GM23248 (cell line): ENCODE measurements around the gene PPM1L.

Experiments
- EZH2 ChIP-seq: fragments of 200-600 bp; sonication (generic); IDR thresholded peaks from 2 replicates; pipeline ENCODE4 v1.6.1; 2018; ENCODE audit warnings: antibody characterized with exemption, mild to moderate bottlenecking; ENCODE audit not compliant: insufficient read depth, poor library complexity, severe bottlenecking
- EZH2phosphoT487 ChIP-seq: fragments of 200-600 bp; sonication (generic); IDR thresholded peaks from 2 replicates; pipeline ENCODE4 v1.6.1; 2018; ENCODE audit warnings: antibody characterized with exemption, moderate library complexity, mild to moderate bottlenecking, low read depth; ENCODE audit not compliant: insufficient read depth

GRCh38 chr3:160929595-160929994, 173.6 kb downstream of the PPM1L start:
- TF ChIP-seq EZH2 (no peak), EZH2phosphoT487 (no peak)
